ENCODE data around the gene GSG1L2. TPM values are rescaled to one million over a fixed set of nuclear protein-coding genes. Genes with fewer than 3 reads are reported as not detected.
A peak's percentile ranks its signal among the peaks of the same experiment; 100 is the strongest.

GSG1L2 gene
- total RNA-seq, 1 experiment from 2014 or later: not detected

DNA sequence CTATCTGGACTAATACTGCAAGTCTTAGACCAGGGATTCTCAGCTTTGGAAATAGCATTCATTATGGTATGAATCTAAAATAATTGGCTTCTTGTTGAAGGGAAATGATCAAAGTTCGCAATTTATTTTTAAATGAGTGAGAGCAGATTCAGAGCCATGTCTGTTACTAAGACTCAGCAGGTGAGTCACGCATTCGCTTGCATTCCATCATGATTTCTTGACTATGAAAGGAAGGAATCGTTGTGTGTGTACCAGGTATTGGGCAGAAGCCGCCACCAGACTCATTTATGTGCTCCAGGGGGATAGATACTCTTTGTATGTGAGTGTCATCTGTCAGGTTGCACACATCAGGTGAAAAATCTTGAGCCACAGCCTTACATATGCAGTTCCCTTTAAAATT lies 10.8 kb downstream of the GSG1L2 start:
- Mint-ChIP-seq H3K4me3 (ENCODE audit: unreplicated experiment) (no peak overlapping the region), H3K4me1 (ENCODE audit: insufficient read depth, unreplicated experiment) (no peaks in the 10 kb centered on the region), H3K36me3 (ENCODE audit: insufficient read depth, unreplicated experiment) (no peaks in the 10 kb centered on the region), H3K27me3 (ENCODE audit: insufficient read depth, unreplicated experiment) (no peaks in the 10 kb centered on the region), H3K27ac (ENCODE audit: low read depth, unreplicated experiment) (no peak overlapping the region), H3K9me3 (ENCODE audit: unreplicated experiment) (peaks cover under 1% of the 10 kb centered on the region)
- TF ChIP-seq, protein P1, sequence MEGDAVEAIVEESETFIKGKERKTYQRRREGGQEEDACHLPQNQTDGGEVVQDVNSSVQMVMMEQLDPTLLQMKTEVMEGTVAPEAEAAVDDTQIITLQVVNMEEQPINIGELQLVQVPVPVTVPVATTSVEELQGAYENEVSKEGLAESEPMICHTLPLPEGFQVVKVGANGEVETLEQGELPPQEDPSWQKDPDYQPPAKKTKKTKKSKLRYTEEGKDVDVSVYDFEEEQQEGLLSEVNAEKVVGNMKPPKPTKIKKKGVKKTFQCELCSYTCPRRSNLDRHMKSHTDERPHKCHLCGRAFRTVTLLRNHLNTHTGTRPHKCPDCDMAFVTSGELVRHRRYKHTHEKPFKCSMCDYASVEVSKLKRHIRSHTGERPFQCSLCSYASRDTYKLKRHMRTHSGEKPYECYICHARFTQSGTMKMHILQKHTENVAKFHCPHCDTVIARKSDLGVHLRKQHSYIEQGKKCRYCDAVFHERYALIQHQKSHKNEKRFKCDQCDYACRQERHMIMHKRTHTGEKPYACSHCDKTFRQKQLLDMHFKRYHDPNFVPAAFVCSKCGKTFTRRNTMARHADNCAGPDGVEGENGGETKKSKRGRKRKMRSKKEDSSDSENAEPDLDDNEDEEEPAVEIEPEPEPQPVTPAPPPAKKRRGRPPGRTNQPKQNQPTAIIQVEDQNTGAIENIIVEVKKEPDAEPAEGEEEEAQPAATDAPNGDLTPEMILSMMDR (IDR thresholded peaks at IDR 0.05; ENCODE audit: unreplicated experiment): no peak
- intact Hi-C loops (cut with micrococcal nuclease): no loop called here
- DNase-seq (ENCODE audit: unreplicated experiment): peak; percentile 50
- ChIA-PET POLR2A (interaction anchor here (1.9 kb wide), 1 partner anchor 8 kb away, joined by 4 read pairs; no protein-coding TSS in a partner anchor), CTCF (no interaction called here)
- no TSS peak for BruUV-seq (replicated peaks)

GRCh38 chr17:9810100-9810949 lies 11.6 kb downstream of the GSG1L2 start:
- no peaks in the 10 kb centered on the region for H3K27me3 Mint-ChIP-seq (ENCODE audit: insufficient read depth, unreplicated experiment)
- ChIA-PET CTCF (interaction anchor here (0.6 kb wide), 1 partner anchor 40 kb away, joined by 5 read pairs; no protein-coding TSS in a partner anchor), POLR2A (interaction anchor here (1.9 kb wide), 1 partner anchor 8 kb away, joined by 4 read pairs; no protein-coding TSS in a partner anchor)
- intact Hi-C loops (cut with micrococcal nuclease): no loop called here
- TF ChIP-seq, protein P1 (IDR thresholded peaks at IDR 0.05; ENCODE audit: unreplicated experiment): no peak
- no peaks in the 10 kb centered on the region for H3K4me1 Mint-ChIP-seq (ENCODE audit: insufficient read depth, unreplicated experiment)
- H3K9me3 Mint-ChIP-seq (ENCODE audit: unreplicated experiment): no peaks in the 10 kb centered on the region
- no peaks in the 10 kb centered on the region for H3K36me3 Mint-ChIP-seq (ENCODE audit: insufficient read depth, unreplicated experiment)
- BruUV-seq (replicated peaks): no TSS peak
- peak; percentile 16 for DNase-seq (ENCODE audit: unreplicated experiment)
- no peak overlapping the region for H3K4me3 Mint-ChIP-seq (ENCODE audit: unreplicated experiment)
- no peak overlapping the region for H3K27ac Mint-ChIP-seq (ENCODE audit: low read depth, unreplicated experiment)

- no peak for DNase-seq (ENCODE audit: unreplicated experiment)
- H3K9me3 Mint-ChIP-seq (ENCODE audit: unreplicated experiment): peaks cover 7% of the 10 kb centered on the region
- no peaks in the 10 kb centered on the region for H3K27me3 Mint-ChIP-seq (ENCODE audit: insufficient read depth, unreplicated experiment)
- no peaks in the 10 kb centered on the region for H3K4me1 Mint-ChIP-seq (ENCODE audit: insufficient read depth, unreplicated experiment)
- TF ChIP-seq, protein P1 (IDR thresholded peaks at IDR 0.05; ENCODE audit: unreplicated experiment): no peak
- BruUV-seq (replicated peaks): no TSS peak
- H3K27ac Mint-ChIP-seq (ENCODE audit: low read depth, unreplicated experiment): no peak overlapping the region
- CTCF ChIA-PET: no interaction called here
- no peaks in the 10 kb centered on the region for H3K36me3 Mint-ChIP-seq (ENCODE audit: insufficient read depth, unreplicated experiment)
- POLR2A ChIA-PET: no interaction called here
- no peak overlapping the region for H3K4me3 Mint-ChIP-seq (ENCODE audit: unreplicated experiment)
- intact Hi-C loops (cut with micrococcal nuclease): no loop called here
Measured at GRCh38 chr17:9809409-9809808, 12.5 kb downstream of the GSG1L2 start.

DNA sequence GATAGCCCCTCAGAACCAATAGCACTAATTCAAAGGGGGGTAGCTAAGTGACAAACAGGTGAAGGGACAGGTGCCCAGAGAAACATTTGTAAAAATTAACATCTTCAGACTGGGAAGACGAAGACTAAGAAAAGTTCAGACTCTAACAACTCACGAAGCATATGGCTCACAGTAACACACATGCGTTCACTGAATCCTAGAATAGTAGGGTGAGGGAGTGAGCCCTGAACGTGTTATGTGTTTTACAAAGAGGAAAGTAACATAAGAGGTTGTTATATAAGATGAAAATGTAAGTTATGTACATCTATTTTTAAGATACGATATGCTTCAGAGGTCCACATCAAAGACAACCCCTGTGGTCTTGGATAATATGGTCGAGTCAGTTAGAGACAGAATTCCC lies 15.2 kb downstream of the GSG1L2 start:
- intact Hi-C loops (cut with micrococcal nuclease): no loop called here
- Mint-ChIP-seq H3K4me3 (ENCODE audit: unreplicated experiment) (no peak overlapping the region), H3K4me1 (ENCODE audit: insufficient read depth, unreplicated experiment) (no peaks in the 10 kb centered on the region), H3K27me3 (ENCODE audit: insufficient read depth, unreplicated experiment) (no peaks in the 10 kb centered on the region), H3K9me3 (ENCODE audit: unreplicated experiment) (peaks cover 8% of the 10 kb centered on the region), H3K36me3 (ENCODE audit: insufficient read depth, unreplicated experiment) (no peaks in the 10 kb centered on the region), H3K27ac (ENCODE audit: low read depth, unreplicated experiment) (no peak overlapping the region)
- POLR2A ChIA-PET: no interaction called here
- BruUV-seq (replicated peaks): no TSS peak
- DNase-seq (ENCODE audit: unreplicated experiment): no peak
- TF ChIP-seq, protein P1 (IDR thresholded peaks at IDR 0.05; ENCODE audit: unreplicated experiment): no peak
- CTCF ChIA-PET: no interaction called here

Measured in MCF 10A (cell line).